Pancreas (tissue), 10 donors: ENCODE measurements around the gene CDADC1. TPM values are rescaled to one million over a fixed set of nuclear protein-coding genes. Genes with fewer than 3 reads are reported as not detected.
"Not testable (repeated sequence)": the region's sequence is repeated elsewhere in the genome, so short reads cannot be mapped to it uniquely, and the experiment has no call there.

Experiments
- ATAC-seq, 4 donors: fragments of 200-7000 bp; cut with Tn5 transposase; one replicate each; pipeline versions ENCODE4 v1.8.0 to v1.9.1; 2020; ENCODE audit warnings: mild to moderate bottlenecking in 4 of 4, moderate library complexity in 4 of 4
- DNase-seq, 6 donors: peaks; one replicate each; pipeline ENCODE4 v3.0.0-alpha.2; 2020
- FAIRE-seq: peaks from 2 replicates; lab custom pipeline; 2012; peaks lifted over from hg19 to GRCh38; lab: Jason Lieb, UNC
- H3K27ac ChIP-seq, 4 donors: fragments of 200-600 bp; sonication (generic); 1 replicate in 3 of 4; 2 replicates in 1 of 4; pipeline versions ENCODE4 v1.5.0 to v1.8.0; 2020
- H3K27me3 ChIP-seq, 4 donors: fragments of 200-600 bp; one replicate each; pipeline ENCODE4 v1.8.0; 2021
- H3K36me3 ChIP-seq, 3 donors: fragments of 200-600 bp; sonication (generic) in 1 of 3; one replicate each; pipeline versions ENCODE4 v1.5.0 to v1.8.0; 2020 to 2021
- H3K4me1 ChIP-seq, 3 donors: fragments of 200-600 bp; one replicate each; pipeline ENCODE4 v1.8.0; 2021
- H3K4me3 ChIP-seq, 4 donors: fragments of 200-600 bp; sonication (generic) in 2 of 4; one replicate each; pipeline versions ENCODE4 v1.5.0 to v1.8.0; 2020 to 2021
- H3K9me3 ChIP-seq, 4 donors: fragments of 200-600 bp; one replicate each; pipeline ENCODE4 v1.8.0; 2021
- CTCF ChIP-seq, 4 donors: fragments of 200-600 bp; sonication (generic) in 3 of 4; IDR thresholded peaks; one replicate each; pipeline versions ENCODE4 v1.5.0 to v1.8.0; 2021; ENCODE audit warnings: antibody characterized with exemption in 4 of 4
- WGBS, 2 donors: extraction: QIAGEN DNeasy Blood & Tissue Kit; methylation state at CpG; one replicate each; pipeline ENCODE4 v1.1.7; 2013; 5-methylcytosine and 5-hydroxymethylcytosine counted together
- intact Hi-C, 3 donors: fragments of 100-400 bp; cut with DNase I; formaldehyde crosslinking; loops; one replicate each; pipeline versions ENCODE4 v1.11.1 to v1.14.2; 2022
- polyA plus RNA-seq, 2 donors: library from polyadenylated mRNA; stranded (reverse); fragments of 200-250 nt; gene quantifications; one replicate each; pipeline ENCODE4 v1.2.3, GENCODE V29; 2013
- total RNA-seq, 6 donors: library from RNA; stranded (reverse); fragmentation: NEBNext Ultra II Directional in 4 of 6; extraction: Animal tissue kit (Norgen Biotek cat#: 25700) in 4 of 6; gene quantifications; one replicate each; pipeline versions ENCODE4 v1.2.1 to v1.2.4, GENCODE V29; 2021 to 2023
- donor health status: healthy with polysubstance abuse.
- donor health status: DM: no; HTN: no; CAD: no; lungs with moderate emphysema.
- donor health status: DM: no; HTN: no; CAD: no.
- donor health status: control.
- donor health status: control.
- donor health status: Bipolar disorder and iron deficiency.
- donor health status: DM: yes; HTN: yes; CAD: no.
- donor health status: DM: no; HTN: no; CAD: no.
- donor health status: DM: no; HTN: no; CAD: no.
- donor health status: DM: yes; HTN: yes; CAD: no.

The CDADC1 gene
- total and polyA plus RNA-seq, 8 donors, result 2.5 to 4.4 (median 3.5) TPM

GRCh38 chr13:49288458-49288857 is 40.7 kb downstream of the CDADC1 start:
- ATAC-seq (no peak), DNase-seq (no peak), FAIRE-seq (no peak)
- H3K36me3 ChIP-seq, result no peaks in the 10 kb centered on the region
- no peak for TF ChIP-seq CTCF (IDR thresholded peaks at IDR 0.05)
- no peaks in the 10 kb centered on the region for H3K27me3 ChIP-seq
- no peak overlapping the region for H3K27ac ChIP-seq
- H3K4me3 ChIP-seq, result no peak overlapping the region
- intact Hi-C loops, result no loop called here
- H3K4me1 ChIP-seq, result no peaks in the 10 kb centered on the region
- H3K9me3 ChIP-seq, result no peaks in the 10 kb centered on the region

- FAIRE-seq (no peak), ATAC-seq (peak in 2 of 4 donors; percentile 35 to 42), DNase-seq (peak in 1 of 6 donors; percentile 66)
- TF ChIP-seq CTCF (IDR thresholded peaks at IDR 0.05), result no peak
- Histone ChIP-seq H3K4me1 (no peaks in the 10 kb centered on the region), H3K27ac (no peak overlapping the region), H3K36me3 (no peaks in the 10 kb centered on the region), H3K9me3 (no peaks in the 10 kb centered on the region), H3K4me3 (no peak overlapping the region), H3K27me3 (no peaks in the 10 kb centered on the region)
- intact Hi-C loops, result no loop called here
- WGBS, 2 donors, result 36 to 45% methylated on average over 6 of the region's 6 CpGs
Measured at GRCh38 chr13:49292742-49293486, 45.2 kb downstream of the CDADC1 start.

- H3K4me3 ChIP-seq, FAIRE-seq, DNase-seq, H3K9me3 ChIP-seq, ATAC-seq, H3K4me1 ChIP-seq, H3K36me3 ChIP-seq, intact Hi-C loops, H3K27me3 ChIP-seq, H3K27ac ChIP-seq: not testable (repeated sequence)
- WGBS, 2 donors, result 96 to 97% methylated on average over 6 of the region's 6 CpGs
Measured at GRCh38 chr13:49294723-49295122, 47.0 kb downstream of the CDADC1 start.

GRCh38 chr13:49295244-49295643 is 47.5 kb downstream of the CDADC1 start:
- no peak for FAIRE-seq

GRCh38 chr13:49296659-49297058 is 48.9 kb downstream of the CDADC1 start:
- WGBS, 2 donors, result 95 to 97% methylated on average over 2 of the region's 2 CpGs
- intact Hi-C loops, result no loop called here
- FAIRE-seq (no peak), DNase-seq (no peak), ATAC-seq (no peak)
- H3K4me1 ChIP-seq, result peaks cover 0 to 3% (median 0%) of the 10 kb centered on the region in 3 donors
- H3K36me3 ChIP-seq, result no peaks in the 10 kb centered on the region
- H3K27ac ChIP-seq, result no peak overlapping the region
- no peaks in the 10 kb centered on the region for H3K27me3 ChIP-seq
- H3K9me3 ChIP-seq, result no peaks in the 10 kb centered on the region
- no peak for TF ChIP-seq CTCF (IDR thresholded peaks at IDR 0.05)
- no peak overlapping the region for H3K4me3 ChIP-seq

More at GRCh38 chr13:49295244-49295643, 47.5 kb downstream of the CDADC1 start:
- intact Hi-C loops, result no loop called here
- Histone ChIP-seq H3K4me3 (no peak overlapping the region), H3K27ac (no peak overlapping the region), H3K4me1 (no peaks in the 10 kb centered on the region), H3K9me3 (no peaks in the 10 kb centered on the region), H3K36me3 (no peaks in the 10 kb centered on the region), H3K27me3 (no peaks in the 10 kb centered on the region)
- 74 to 75% methylated on average over 6 of the region's 6 CpGs for WGBS, 2 donors
- DNase-seq (no peak), ATAC-seq (no peak)
- no peak for TF ChIP-seq CTCF (IDR thresholded peaks at IDR 0.05)
